Activated CD4-positive, alpha-beta T cell treated with anti-CD3 and anti-CD28 coated beads, Interleukin-2, amount 50 U/mL, for 24 hours (primary cell): ENCODE data around the gene ELL.
"Not testable (repeated sequence)": the region's sequence is repeated elsewhere in the genome, so short reads cannot be mapped to it uniquely, and the experiment has no call there.

Source experiments
- DNase-seq, 2 donors: peaks; one replicate each; pipeline ENCODE4 v3.0.0-alpha.2; 2020; ENCODE audit warnings: low read depth in 1 of 2, low spot score in 1 of 2

ELL gene

GRCh38 chr19:18405754-18406153 is 116.1 kb downstream of the ELL start:
- DNase-seq = not testable (repeated sequence)

- not testable (repeated sequence) for DNase-seq
Observed at GRCh38 chr19:18402455-18403248, 119.2 kb downstream of the ELL start.

- DNase-seq = no peak
Observed at GRCh38 chr19:18401580-18402112, 120.2 kb downstream of the ELL start.

GRCh38 chr19:18399008-18399407 is 122.9 kb downstream of the ELL start:
- no peak for DNase-seq

- no peak for DNase-seq
Observed at GRCh38 chr19:18397242-18398202, 124.3 kb downstream of the ELL start, which contains the start of gene LRRC25. TSS of gene LRRC25 (minus strand) at chr19:18397622. CDS start at chr19:18396963, 659 bp downstream.

GRCh38 chr19:18396471-18397241 is 125.2 kb downstream of the ELL start:
- no peak for DNase-seq

GRCh38 chr19:18393836-18394235 is 128.0 kb downstream of the ELL start:
- no peak for DNase-seq

- DNase-seq = no peak
Observed at GRCh38 chr19:18392926-18393325, 128.9 kb downstream of the ELL start.
